DMS 273 treated with DMSO at 0.1 percent for 48 hours (cell line): ENCODE results near the gene LRRC10B.

Experiments
- DNase-seq: peaks from one replicate; lab custom pipeline; 2025; lab: John Stamatoyannopoulos, UW

Gene LRRC10B

DNA sequence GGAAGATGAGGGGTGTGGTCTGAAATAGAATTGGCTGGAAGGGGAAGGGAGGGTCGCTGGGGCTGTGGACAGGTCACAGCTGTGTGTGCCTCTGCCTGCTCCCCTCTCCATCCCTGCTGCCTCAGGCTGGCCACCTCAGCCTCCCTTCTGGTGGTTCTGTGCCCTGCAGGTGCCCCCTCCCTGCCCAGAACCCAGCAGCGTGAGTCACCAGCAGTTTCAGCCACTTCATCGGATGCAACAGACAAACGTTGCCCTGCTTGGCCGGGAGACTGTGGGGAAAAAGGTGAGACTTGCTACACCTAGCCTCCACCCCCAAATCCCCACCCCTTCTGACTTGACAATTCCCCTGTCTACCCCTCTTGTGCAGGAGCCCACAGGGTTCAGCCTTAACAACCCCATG, 21.8 kb upstream of the LRRC10B start:
- no peak for DNase-seq

DNA sequence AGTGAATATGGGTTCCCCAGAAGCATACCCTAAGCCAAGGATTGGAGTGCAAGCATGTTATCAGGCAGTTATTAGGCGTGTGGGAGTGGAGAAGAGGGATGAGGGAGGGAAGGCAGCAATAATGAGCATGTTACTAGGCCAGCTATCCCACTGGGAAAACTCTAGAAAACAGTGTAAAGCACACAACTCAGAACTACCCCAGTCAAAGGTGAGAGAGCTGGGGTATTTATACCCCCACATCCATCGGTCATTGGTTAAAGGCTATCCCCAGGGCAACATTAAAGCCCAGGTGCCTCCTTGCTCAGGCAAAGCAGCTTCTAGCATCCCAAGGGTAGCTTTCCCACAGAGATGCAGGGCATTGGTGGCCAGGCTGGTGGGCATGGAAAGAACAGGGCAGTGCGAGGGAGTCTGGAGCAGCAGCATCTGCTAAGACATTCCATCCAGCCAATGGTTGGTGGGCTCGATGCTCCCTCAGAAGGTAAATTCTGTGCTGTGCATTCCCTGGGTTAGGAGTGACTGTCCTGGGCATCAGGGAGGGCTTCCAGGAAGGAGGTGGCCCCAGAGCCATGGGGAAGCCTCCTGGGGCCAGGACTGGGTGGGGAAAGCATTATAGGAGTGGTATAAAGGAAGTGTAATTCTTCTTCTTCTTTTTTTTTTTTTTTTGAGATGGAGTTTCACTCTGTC, 21.1 kb upstream of the LRRC10B start:
- no peak for DNase-seq

DNA sequence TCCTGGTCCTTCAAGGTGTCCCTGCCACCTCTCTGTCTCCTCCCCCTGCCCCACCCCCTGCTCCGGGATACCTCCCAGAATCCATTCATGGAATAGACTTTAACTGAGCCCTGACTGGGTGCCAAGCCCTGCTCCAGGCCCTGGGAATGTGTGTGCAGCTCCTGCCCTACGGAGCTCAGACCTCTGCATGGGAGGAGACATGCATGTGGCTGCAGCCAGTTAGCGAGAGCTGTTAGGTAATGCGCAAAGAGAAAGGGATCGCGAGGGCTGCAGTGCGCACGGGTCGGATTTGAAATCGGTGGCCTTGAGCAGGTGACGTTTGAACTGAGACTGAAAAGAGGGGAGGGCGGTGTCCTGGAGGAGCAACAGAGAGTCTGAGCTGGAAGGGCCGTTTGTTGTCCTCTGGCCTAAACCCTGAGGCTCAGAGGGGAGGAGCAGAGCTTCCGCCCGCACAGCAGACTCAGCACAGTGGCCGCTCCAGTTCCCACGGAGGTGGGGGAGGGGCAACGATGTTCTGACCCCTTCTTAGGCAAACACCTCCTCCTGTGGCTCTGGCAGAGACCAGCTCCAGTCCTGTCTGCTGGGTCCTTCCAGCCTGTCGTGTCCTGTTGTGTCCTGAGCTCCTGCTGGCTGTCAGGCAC, 19.8 kb upstream of the LRRC10B start:
- no peak for DNase-seq

DNA sequence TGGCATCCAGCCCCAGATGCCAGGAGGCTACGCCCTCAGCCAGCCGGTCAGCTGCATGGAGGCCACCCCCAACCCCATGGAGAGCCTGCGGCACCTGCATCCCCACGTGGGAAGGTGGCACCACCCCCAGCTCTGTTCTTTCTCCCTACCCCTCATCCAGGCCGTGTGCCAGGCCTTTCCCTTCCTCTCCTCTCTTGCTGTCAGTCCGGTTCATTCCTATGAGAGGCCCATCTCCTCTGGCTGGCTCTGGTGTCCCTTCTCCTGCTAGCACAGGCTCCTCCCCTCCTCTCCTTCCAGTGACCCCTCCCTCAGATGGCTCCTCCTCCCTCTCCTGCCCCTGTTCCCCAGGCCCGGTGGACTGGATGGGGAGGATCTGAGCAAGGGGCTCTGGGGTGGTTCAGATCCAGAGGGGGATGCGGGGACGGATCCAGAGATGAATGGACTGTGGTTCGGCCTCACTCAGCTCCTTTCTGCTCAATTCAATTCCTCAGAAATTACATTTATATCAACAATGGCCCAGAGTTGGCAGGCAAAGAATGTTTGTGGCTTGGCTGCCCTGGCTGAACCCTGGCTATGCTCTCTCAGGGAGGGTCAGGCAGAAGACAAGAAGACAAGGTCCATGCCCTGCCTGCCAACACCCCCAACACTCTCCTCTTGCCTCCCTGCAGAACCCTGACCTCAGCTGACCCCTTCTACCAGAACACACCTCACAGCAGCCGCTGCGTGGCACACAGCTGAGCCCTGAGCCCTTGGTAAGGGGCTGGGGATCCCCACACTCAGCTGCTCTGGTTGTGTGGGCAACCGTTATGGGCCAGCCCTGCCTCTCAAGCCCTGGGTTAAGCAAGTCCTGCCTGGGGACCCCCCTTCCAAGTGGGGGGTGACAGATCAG, 18.5 kb upstream of the LRRC10B start:
- DNase-seq: no peak

DNA sequence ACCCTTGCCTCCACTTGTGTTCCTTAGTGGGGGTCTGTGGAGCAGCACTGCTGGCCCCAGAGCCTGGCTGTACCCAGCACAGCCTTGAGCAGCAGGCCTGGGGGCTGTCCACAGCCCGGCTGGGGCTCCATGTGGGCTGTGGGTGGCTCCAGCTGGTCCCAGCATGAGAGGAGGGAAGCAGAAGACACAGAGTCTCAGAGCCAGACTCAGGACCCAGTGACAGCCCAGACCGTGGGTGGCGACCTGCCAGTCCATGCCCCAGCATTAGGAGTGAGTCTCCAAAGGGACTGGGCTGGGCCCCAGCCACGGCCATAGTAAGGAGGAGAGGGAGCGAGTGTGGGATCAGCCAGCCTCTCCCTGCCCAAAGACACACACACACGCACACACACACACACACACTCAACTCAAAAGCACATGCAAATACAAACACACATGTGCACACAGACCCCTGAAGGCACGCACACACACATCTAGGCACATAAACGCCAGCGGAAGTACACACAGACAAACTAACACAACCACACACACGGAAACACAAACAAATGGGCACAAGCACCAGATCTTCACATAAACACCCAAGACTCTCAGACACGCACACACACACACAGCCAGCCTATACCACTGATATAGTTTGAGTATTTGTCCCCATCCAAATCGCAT, 16.7 kb upstream of the LRRC10B start:
- DNase-seq: no peak

DNA sequence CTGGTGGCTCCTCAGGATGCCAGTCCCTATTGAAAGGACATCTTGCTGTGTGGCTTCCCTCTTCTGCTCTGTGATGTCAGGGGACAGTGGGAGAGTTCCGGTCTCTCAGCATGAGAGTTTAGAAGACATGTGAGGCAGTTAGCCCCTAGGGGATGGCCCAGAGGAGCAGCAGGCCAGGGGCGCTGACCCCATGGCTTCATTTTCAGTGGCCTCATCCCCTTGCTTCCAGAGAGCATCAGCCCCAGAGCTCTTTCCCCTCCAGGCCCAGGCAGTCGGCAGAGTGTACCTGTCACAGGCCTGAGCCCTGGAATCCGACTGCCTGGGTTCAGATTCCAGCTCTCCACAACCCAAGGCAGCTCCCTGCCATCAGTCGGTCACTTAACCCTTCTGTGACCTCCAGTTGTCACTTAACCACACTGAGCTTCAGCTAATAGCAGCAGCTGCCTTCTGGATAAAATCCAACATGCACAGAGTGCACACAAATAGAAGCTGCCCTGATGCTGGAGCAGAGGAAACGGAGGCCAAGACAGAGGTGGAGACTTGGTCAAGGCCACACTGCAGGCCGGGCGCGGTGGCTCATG, 14.1 kb upstream of the LRRC10B start:
- DNase-seq: no peak

DNA sequence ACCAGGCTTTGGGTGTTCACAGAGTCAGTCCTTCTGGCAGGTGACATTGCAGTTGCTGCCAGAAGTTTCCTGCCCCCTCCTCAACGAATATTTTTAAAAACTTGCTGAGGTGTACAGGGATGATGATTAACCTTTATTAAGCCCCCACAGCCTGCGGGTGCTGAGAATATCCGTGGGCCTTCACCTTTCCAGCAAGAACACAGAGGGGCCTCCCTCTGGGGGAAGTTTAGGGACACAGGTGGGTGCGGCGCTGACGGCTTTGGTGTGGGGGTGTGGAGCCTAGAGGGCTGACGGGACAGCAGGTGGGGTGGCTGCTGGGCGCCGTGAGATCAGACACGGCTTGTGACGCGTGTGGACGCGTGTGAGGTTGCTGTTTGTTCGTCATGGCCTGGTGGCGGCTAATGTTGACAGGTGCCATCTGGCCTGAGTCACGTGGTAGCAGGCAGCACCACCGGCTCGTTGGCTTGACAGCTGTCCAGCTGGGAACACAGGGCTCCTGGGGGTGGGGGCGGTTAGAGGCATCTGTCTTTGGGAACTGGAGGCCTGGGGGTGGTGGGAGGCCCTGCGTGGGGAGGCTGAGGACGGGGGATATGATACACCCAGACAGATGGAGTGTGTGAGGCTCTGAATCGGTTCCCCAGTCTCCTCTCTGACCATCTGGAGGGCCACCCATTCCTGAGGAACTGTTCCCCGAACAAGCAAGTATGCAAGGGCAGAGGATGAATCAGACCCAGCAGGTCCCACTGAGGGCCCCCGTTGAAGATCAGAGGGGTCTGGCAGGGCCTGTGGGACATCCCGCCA, 12.5 kb upstream of the LRRC10B start:
- peak; percentile 93 for DNase-seq

DNA sequence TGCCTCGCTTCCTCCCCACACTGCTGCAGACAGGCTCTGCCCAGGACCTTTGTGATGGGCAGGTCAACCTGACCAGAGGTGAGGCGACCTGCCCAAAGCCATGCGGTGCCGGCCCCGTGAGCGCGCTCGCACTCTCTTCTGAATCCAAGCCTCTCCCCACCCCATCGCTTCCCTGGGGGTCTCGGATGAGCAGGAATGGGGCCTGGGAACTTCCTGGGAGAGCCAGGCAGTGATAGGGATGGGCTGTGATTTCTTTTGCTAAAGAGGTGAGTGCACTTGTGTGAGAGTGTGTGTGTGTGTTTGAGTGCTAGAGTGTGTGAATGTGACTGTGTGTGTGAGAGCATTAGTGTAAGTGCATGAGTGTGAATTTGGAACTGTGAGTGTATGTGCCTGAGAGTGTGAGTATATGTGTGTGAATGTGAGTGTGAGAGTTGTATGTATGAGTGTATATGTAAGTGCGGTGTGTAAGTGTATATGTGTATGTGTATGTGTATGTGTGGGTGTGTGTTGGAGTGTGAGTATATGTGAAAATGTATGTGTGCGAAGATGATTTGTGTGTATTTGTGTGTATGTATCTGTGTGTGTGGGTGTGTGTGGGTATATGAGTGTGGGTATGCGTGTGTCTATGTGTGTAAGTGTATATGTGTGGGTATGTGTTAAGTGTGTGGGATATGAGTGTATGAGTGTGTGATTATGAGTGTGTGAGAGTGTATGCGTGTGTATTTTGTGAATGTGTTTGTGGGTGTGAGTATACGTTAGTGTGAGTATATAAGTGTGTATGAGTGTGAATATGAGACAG, 11.7 kb upstream of the LRRC10B start:
- no peak for DNase-seq

DNA sequence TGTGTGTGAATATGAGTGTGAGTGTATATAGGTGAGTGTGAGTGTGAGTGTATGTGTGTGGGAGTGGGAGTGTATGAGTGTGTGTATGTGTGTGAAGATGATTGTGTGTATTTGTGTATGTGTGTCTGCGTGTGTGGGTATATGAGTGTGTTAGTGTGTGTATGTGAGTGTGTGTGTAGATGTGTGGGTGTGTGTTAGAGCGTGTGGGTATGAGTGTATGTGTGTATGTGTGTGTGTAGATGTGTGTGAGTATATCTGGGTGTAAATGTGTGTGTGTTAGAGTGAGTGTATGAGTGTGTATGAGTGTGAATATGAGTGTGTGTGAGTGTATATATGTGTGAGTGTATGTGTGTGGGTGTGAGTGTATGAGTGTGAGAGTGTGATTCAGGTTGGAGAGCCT, 11.1 kb upstream of the LRRC10B start:
- DNase-seq: no peak

DNA sequence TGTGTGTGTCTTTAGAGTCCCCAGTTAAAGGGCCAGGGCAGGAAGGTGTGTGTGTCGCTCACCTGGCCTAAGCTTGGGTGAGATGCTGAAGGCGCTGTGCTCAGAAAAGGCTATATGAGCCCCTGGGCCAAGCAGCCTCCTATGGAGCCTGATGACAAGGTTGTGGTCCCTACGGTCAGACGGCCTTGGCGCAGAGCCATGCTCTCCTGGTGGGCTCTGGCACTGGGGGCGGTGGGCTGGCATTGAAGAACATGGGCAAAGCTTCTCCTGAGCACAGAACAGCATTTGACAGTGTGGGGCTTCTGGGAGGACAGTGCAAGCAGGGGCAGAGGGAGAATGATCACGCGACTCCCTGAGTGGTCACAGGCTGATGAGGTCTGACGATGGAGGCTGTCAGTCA, 10.7 kb upstream of the LRRC10B start:
- no peak for DNase-seq

DNA sequence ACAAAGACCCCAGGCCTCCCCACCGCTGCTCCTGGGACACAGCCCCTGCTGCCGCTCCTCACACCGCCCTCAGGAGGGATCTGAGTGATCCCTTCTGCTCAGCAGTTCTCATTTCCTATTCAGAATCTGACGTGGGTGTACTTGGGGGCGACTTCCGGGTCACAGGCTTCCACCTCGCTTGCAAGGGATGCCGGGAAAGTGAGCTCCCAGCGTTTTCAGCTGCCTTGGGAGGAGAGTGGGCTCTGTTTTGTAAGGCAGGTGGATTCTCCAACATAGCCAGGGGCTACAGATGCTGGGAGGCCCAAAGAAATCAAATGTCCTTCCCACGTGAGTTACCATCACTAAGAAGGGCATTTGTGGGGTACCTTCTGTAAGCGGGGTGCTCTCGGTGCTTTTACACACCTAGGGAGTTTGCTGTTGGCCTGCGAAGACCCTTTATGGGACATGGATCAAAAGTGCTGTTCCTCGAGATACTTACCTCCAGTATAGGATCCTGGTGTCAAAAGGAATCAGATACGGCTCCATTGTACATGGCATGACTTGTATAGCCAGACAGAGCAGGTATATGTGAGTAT, 9.7 kb upstream of the LRRC10B start:
- DNase-seq: no peak

DNA sequence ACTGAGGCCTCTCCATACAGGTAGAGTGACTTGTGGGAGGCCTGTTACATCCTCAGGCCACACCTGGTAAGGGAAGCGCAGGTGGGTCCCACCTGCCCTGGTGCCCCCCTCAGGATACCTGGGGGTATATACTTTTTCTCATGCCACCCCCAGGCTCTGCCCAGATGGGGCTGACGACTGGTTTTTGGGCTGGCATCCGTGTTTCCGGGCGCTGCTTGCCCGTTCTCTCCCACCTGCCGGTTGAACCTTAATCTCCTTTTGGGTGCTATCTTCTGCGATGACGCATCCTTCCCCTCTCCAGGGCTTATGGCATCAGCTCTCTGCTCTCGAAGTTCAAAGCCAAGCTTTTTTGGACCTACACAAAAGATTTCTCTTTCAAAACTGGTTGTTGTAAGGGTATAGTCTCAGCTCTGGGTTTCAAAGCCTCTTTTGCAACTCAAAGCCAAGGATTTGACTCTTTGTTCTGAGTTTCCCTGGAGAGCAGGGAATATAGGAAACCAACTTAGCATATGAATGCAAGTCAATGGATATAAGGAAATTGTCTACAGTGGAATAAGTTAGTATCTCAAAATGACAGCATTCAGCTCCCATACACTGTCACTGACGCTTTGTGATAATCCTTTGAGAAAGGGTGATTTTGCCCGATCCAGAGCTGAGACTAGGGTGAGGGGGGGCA, 8.6 kb upstream of the LRRC10B start:
- DNase-seq: no peak

DNA sequence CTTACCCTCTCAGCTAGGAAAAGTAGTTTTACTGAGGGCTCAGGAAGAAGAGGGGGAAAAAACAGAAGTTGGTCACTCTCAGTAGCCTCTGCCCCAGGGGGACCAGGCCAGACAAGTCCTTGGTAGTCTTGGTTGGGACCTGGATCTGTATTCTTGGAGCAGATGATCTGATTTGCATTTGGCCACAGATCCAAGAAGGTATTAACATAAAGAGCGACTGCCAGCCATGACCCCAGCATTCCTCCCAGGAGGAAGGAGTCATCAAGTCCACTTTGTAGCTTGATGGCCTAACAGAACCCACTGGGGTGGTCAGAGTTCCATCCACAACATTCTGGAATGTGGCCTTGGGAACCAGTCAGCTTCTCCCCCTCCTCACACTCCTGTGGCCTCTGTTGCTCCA, 6.0 kb upstream of the LRRC10B start:
- no peak for DNase-seq

DNA sequence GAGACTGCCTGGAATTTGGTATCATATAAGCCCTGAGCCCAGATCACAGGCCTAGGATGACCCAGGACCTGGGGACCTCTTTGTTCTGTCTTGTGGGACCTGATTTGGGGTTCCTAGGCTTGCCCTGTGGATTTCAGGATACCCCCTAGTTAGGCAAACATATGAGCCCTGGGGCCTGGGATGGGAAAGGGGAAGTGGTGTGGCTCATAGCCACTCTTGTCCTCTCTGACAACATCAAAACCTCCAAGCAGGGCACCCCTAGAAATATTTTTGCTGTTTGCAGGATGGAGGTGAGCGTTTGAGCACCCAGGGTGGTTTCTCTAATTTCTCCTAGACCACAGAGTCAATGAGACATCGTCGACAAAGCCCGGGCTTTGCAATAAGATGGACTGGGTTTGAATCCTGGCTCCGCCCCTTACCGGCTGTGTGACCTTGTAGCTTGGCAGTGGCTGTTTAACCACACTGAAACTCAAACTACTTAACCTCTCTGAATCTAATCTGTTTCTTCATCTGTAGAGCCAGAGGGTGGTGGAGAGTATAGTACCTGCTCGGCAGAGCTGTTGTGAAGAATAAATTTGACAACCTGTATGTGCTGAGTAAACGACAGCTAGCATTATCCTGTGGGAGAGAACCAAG, 5.3 kb upstream of the LRRC10B start:
- DNase-seq: no peak

DNA sequence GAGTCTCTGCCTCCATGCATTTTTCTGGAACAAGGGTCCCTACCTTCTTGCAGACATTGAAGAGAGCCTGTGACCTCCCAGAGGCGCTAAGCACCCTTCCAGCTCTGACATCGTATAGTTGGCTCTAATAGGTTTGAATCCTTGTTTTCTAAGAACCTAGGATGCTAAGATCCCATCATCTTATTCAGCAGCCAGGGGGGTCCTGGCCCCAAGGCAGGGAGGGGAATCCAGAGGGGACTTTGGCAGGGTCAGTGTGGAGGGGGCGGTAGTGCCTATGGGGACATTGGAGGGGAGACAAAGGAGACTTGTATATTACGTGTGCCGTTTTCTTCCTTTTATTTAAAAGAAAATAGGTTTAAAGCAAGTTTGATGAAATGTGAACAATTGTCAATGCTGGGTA, 3.4 kb upstream of the LRRC10B start:
- no peak for DNase-seq

DNA sequence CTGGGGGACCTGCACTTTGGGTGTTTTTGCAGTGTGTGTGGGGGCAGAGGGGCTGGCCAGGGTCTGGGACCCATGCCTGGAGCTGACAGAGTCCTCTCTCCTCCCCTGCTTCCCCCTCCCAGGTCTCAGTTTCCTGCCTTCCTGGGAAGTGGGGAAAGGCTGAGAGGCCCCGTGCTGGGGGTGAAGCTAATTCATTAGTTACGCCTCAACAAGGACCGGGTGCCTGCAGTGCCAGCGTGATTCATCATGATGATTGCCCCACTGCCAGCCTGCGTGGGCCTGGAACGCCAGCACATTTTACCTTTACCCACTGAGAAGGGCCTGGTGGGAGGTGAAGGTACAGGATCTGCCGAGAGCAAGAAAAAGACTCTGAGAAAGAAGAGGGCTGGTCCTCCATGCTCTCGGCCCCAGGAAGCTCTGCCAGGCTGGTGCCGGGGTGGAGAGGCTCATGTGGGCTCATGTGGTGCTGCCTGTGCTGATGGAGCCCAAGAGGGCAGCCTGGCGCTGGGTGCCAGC, 2.9 kb upstream of the LRRC10B start:
- DNase-seq: no peak

DNA sequence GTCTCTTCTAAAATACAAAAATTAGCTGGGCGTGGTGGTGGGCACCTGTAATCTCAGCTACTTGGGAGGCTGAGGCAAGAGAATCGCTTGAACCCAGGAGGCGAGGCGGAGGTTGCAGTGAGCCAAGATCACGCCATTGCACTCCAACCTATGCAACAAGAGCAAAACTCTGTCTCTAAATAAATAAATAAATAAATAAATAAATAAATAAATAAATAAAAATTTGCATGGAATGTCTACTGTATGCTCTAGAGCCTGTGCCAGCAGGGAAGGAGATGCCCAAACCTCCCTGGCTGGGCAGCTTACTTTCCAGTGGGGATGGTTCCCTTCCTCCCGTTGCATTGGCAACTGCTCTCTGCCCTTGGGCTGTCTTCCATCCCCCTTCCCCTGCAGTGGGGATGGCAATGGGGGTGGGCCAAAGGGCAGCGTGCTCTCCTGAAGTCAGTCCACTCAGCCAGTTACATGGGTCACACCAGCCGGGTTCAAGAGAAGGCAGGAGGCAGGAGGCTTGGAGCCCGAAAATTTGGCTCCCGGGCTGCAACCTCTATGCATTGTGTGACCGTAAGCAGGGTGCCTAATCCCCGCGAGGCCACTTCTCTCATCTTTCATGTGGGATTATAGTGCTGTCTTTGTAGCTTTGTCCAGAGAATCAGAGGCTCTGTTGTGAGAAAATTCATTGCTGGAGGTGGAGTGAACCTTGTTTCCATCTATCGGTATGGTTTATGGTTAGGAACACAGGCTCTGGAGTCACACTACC, 1.4 kb upstream of the LRRC10B start:
- no peak for DNase-seq
